Mammary epithelial cell (primary cell): ENCODE results near the gene CDK14.

Source experiments
- EZH2 ChIP-seq: IDR thresholded peaks from 2 replicates; pipeline ENCODE4 v1.6.1; 2012; ENCODE audit warnings: low read length, inconsistent platforms, borderline replicate concordance
- TF ChIP-seq, protein P1 (sequence below), 2 donors: IDR thresholded peaks in 1 of 2; conservative IDR thresholded peaks in 1 of 2; 2 replicates each; pipeline ENCODE4 v1.5.1; 2011 to 2012; ENCODE audit warnings: inconsistent platforms in 2 of 2, low read length in 2 of 2, mild to moderate bottlenecking in 2 of 2, control low read depth in 1 of 2, low read depth in 1 of 2; ENCODE audit not compliant: insufficient read depth in 1 of 2; ENCODE audit errors: extremely low read depth in 1 of 2

DNA sequence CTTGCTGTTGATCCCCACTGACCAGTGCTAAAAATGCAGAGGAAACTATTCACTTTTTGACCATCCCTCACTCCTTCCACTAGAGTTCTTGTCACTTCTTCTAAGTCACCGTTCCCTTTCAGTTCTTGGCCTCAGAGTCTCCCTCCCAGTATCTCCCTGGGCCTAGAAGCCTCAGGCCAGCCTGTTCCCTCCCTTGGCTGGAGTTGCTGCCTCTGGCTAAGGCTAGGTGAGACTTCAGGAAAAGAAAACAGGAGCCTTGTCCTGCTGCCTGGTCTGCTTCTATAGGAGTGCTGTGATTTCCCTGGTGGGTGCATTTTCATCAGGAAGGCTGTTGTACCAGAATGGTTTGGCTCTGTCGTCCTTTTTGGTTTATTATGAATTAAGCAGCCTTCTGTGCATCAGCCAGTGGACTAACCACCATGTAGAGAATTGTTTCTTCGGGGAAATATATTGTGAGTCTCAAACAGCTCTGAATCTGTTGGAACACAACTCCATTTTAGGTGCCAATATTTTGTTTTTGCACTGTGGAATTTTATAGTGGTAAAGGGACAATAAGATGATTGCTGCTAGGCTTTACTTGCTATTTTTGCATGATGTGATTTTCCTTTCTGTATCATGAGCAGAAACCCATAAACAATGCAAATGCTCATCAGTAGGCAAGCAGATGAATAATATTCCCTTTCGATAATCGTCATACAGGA lies 434.7 kb downstream of the CDK14 start:
- TF ChIP-seq, protein P1, sequence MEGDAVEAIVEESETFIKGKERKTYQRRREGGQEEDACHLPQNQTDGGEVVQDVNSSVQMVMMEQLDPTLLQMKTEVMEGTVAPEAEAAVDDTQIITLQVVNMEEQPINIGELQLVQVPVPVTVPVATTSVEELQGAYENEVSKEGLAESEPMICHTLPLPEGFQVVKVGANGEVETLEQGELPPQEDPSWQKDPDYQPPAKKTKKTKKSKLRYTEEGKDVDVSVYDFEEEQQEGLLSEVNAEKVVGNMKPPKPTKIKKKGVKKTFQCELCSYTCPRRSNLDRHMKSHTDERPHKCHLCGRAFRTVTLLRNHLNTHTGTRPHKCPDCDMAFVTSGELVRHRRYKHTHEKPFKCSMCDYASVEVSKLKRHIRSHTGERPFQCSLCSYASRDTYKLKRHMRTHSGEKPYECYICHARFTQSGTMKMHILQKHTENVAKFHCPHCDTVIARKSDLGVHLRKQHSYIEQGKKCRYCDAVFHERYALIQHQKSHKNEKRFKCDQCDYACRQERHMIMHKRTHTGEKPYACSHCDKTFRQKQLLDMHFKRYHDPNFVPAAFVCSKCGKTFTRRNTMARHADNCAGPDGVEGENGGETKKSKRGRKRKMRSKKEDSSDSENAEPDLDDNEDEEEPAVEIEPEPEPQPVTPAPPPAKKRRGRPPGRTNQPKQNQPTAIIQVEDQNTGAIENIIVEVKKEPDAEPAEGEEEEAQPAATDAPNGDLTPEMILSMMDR (conservative IDR thresholded peaks at IDR 0.05 in 1 of 2, IDR thresholded peaks at IDR 0.05 in 1 of 2; ENCODE audit: extremely low read depth in 1 of 2, insufficient read depth in 1 of 2, low read depth in 1 of 2, low read length in 2 of 2): no peak
- no peak for TF ChIP-seq EZH2
